Renal cortical epithelial cell (primary cell): ENCODE measurements around the gene NUP214. TPM values are rescaled to one million over a fixed set of nuclear protein-coding genes. Genes with fewer than 3 reads are reported as not detected.
"Not testable (repeated sequence)": the region's sequence is repeated elsewhere in the genome, so short reads cannot be mapped to it uniquely, and the experiment has no call there.

ENCODE experiments used
- DNase-seq: peaks from one replicate; pipeline ENCODE4 v3.0.0-alpha.2; 2011; ENCODE audit warnings: low read depth
- total RNA-seq: library from RNA; depleted of rRNA; stranded (reverse); fragments of >200 nt; gene quantifications from 2 replicates; pipeline ENCODE4 v1.2.3, GENCODE V29; 2014

NUP214 gene
- total RNA-seq, 1 donor from 2014 or later, result 40.6 TPM

DNA sequence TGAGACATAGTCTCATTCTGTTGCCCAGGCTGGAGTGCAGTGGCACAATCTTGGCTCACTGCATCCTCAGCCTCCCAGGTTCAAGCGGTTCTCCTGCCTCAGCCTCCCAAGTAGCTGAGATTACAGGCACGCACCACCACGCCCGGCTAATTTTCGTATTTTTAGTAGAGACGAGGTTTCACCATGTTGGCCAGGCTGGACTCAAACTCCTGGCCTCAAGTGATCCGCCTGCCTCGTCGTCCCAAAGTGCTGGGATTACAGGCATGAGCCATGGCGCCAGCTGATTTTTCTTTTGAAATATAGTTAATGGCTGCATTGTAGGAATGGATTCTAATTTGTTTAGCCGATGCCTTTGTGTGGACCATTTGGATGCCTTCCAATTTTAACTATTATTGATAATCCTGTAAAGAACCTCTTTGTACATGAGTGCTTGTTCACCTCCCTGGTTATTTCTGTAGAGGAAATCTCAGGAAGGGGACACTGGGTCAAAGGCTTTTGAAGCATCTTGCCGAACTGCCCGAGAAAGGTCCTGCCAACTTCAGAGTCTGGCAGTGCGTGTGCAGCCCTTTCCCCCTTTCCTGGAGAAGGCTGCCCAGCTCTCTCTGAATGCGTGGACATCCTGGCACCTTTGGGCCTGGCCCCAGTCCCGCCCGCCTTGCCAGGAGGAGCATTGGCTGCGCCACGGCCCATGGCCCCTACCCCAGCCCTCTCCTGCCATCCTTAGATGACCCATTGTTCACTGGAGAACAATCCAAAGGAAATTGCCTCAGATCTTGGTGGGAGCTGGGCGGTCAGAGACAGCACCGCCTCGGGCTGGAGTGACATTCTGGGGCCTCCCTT lies 8.9 kb upstream of the NUP214 start:
- no peak for DNase-seq

DNA sequence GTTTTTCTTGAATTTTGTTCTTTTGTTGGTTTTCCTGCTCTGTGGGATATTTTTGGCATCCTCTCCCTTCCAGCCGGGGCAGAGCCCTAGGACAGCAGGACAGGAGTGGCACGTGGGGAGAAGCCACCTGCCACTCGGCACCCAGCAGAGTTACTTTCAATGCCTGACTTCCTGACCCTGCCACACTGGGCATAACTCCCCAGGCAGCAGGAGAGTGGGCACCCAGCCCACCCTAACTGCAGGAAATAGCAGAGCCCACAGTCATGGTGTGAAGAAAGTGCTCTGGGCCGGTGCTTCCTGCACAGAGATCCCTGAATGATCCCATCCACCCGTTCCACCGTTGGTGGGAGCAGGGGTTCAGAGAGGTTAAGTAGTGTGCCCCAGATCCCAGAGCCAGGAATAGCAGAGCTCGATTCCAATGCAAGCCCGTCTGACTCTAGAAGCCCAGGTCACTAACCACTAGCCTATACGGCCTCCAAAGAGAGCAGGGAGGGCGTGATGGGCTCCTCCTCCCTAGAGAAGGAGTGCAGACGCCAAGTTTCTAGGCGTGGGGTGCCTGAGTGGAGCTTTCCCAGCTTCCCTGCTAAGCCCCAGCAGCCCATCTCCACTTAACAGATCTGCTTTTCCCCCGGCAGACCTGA lies 8.1 kb upstream of the NUP214 start:
- DNase-seq, result no peak

DNA sequence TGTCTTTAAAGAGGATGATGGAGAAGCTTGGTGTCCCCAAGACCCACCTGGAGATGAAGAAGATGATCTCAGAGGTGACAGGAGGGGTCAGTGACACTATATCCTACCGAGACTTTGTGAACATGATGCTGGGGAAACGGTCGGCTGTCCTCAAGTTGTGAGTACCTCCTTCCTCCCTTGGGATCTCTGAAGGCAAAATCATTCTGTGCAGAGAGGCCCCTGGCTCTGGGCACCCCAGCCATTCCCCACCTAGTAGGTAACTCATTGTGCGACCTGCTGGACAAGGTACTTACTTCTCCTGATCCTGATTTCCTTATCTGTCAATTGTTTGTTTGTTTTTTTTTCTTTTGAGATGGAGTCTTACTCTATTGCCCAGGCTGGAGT lies 7.6 kb upstream of the NUP214 start:
- no peak for DNase-seq

DNA sequence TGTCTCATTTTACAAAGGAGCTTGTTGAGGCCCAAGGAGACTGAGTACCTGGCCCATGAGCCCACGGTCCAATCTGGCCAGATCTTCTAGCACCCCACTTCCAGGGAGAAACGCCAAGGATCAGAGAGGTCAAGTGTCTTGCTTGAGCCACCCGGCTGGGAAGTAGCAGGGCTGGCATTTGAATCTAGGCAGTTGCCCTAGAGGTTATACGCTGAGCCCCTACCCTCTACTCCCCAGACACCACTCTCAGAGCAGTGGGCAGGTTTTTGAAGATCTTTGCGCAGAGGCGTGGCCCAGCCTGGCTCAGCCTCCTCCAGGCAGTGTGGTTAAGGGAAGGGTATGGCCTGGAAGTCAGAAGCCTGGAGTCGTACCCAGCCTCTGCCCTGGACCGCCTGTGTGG lies 5.8 kb upstream of the NUP214 start:
- DNase-seq, result no peak

DNA sequence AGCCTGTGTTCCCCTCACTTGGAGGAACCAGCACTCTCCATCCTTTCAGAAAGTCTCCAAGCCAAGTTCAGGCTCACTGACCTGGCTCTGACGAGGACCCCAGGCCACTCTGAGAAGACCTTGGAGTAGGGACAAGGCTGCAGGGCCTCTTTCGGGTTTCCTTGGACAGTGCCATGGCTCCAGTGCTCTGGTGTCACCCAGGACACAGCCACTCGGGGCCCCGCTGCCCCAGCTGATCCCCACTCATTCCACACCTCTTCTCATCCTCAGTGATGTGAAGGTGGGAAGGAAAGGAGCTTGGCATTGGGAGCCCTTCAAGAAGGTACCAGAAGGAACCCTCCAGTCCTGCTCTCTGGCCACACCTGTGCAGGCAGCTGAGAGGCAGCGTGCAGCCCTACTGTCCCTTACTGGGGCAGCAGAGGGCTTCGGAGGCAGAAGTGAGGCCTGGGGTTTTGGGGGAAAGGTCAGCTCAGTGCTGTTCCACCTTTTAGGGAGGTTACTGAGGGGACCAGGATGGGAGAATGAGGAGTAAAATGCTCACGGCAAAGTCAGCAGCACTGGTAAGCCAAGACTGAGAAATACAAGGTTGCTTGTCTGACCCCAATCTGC lies 4.7 kb upstream of the NUP214 start:
- DNase-seq, result no peak

DNA sequence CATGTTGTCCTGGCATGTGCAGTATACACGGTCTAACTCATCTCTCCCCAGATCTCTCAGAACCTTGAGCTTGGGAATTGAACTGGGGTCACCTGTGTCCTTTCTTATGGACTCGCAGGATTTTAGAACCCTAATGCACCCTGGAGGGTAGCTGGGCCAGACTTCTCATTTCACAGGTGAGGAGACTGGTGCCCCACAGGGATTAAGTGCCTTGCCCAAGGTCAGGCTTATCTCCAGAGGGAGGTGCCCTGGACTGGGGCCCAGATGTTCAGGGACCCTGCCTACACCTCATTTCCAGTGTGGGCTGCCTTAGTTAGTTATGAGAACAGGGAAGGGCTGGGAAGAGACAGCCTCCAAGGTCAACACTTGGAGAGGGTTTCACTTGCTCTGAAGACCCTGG lies 4.0 kb upstream of the NUP214 start:
- DNase-seq, result no peak

DNA sequence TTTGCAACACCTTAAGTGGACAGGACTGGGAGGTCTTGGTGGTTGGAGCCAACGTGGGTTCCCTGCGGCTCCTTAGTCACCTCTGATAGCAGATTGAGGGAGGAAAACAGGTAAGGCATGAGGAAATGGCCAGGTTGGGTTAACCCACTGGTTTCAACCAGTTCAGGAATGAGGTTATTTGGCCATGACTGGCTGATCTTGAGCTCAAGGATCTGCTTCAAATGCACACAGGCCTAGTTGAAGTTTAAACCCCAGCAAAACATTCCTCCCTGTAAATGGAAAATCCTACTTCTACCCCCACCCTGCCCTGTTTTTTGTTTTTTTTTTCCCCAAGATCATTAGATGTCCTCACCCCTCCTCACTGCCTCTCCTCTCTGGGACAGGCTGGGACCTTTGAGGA lies 3.2 kb upstream of the NUP214 start:
- peak; percentile 97 for DNase-seq

DNA sequence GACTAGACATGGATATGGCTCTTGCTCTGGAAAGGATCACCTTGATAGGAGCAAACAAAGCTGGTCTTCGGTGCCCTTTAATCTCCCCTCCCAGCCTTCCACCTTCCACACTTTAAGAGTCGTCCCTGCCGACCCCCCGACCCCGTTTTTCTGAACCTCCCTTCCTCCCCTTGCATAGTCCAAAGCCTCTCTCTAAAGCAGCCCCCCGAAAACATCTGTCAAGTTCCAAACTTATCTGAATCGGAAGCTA lies 423 bp upstream of the NUP214 start:
- DNase-seq, result no peak

DNA sequence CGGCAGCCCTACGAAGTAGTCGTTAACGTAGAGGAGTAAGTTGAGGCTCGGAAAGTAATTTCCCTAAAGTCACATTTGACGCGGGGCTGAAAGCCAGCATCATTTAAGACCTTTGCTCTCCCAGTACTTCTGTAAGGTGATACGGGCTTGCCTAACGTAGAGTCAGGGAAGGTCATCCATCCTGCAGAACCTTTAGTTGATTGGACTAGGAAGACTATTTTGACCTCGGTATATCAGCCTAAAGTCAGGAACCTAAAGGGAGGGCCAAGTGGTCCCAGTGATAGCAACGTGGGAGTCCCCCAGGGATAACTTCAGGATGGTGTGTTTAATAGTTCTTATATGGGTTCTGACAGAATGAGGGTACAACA lies 657 bp downstream of the NUP214 start:
- DNase-seq, result no peak

DNA sequence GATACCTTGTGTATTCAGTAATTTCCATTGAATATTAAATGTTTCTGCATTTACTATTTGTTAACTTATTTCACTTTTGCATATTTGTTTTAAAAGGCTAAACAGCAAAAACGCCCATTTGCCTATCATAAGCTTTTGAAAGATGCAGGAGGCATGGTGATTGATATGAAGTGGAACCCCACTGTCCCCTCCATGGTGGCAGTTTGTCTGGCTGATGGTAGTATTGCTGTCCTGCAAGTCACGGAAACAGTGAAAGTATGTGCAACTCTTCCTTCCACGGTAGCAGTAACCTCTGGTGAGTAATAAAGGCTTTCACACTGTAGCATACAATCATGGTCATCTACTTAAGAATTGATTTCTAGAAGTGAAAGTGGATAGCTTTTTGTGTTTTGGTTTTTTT lies 3.8 kb downstream of the NUP214 start:
- DNase-seq, result no peak

DNA sequence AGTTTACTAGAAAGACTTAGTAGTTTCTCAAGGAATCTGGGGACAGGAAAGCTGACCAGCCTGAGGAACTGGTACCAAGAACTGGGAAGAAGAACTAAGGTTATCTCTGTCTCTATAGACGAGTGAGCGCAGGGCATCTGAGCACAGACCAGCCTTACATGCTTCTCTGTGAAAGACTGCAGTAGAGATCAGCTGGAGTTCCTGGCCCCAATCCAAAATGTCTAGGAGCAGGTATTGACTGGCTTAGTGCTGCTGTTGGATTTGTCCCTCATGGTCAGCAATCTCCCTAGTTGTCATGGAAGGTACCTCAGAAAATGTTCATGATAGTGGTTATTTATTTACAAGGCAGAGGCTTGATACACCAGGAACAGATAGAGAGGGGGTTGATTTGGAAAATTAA lies 13.3 kb downstream of the NUP214 start:
- DNase-seq, result no peak

DNA sequence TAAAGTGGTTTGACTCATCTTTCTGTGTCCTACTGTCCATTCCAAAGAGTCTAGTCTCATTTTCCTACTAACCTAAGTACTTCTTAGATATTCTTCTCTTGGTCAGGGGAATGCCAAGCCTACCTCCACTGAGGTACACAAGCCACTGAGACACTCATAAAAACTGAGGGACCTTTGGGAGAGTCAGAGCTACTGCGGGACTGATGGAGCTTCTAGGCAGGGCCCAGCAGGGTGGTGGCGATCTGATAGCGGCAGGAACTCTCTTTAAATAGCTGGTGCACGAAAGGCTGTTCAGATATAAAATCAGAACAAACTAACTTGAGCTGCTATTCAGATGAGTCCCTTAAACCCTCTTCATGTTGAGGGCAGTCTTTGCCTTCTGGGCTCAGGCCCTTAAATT lies 14.7 kb downstream of the NUP214 start:
- DNase-seq, result no peak

DNA sequence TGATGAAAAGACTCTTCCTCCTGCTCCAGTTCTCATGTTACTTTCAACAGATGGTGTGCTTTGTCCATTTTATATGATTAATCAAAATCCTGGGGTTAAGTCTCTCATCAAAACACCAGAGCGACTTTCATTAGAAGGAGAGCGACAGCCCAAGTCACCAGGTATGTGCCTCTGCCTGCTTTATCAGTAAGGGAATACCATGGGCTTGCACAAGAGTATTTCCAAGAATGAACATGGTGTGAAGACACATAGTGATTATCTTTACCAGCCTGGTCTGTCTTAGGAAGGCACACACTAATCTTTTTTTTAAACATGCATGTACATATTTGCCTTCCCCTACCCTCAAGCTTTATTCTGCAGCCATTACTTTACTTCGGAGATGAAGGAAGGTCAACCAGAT lies 15.2 kb downstream of the NUP214 start:
- DNase-seq, result no peak

DNA sequence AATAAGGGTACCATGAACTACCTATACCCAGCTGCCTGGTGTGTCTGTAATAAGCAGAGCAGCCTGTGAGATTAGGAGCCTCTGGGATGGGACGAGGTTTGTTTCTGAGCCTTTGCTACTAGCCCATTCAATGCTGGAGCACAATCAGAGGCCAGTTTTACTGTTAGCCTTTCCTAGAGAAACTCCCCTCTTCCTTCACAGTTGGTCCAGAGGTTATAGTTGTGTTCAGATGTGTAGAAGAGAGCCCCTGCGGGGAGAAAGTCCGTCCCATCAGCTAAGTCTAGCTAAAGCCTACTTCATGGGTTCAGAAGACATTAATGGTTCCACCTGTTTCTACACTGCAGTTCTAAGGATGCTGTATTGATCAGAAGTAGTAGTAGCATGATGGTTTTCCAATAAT lies 16.8 kb downstream of the NUP214 start:
- DNase-seq, result no peak

DNA sequence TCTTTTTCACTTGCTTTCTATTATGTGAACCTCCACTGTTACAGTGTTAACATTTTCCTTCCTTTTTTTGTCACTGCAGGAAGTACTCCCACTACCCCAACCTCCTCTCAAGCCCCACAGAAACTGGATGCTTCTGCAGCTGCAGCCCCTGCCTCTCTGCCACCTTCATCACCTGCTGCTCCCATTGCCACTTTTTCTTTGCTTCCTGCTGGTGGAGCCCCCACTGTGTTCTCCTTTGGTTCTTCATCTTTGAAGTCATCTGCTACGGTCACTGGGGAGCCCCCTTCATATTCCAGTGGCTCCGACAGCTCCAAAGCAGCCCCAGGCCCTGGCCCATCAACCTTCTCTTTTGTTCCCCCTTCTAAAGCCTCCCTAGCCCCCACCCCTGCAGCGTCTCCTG lies 18.8 kb downstream of the NUP214 start:
- no peak for DNase-seq

DNA sequence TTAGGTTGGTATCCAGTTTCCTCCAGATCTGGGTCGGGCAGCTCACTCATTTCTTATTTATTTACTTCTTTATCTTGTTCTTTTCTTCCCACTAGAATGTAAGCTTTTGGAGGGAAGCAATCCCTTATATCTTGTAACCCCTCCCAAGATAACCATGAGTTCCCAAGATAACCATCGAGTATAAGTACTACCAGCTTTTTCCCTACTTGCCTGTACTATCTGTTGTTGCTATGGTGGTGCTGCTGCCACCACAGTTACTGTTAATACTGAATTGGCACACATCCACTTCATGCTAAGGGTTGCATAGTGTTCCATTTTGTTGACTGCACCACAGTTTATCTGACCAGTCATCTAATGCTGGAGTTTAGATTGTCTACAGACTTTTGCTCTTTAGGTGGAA lies 19.9 kb downstream of the NUP214 start:
- no peak for DNase-seq

DNA sequence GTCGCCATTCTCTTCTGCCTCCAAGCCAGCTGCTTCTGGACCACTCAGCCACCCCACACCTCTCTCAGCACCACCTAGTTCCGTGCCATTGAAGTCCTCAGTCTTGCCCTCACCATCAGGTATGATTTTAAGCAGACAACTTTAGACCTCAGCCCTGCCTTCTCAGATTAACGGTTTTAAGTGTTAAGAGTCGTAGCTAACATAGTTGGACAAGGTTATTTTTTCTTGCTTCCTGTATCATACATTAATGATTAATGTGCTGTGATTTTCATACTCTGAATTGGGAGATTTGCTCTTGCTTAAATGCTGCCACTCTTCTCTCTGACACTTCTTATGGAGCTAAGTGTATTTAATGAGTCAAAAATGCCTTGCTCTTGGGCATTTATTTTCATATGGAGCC lies 20.8 kb downstream of the NUP214 start:
- no peak for DNase-seq

DNA sequence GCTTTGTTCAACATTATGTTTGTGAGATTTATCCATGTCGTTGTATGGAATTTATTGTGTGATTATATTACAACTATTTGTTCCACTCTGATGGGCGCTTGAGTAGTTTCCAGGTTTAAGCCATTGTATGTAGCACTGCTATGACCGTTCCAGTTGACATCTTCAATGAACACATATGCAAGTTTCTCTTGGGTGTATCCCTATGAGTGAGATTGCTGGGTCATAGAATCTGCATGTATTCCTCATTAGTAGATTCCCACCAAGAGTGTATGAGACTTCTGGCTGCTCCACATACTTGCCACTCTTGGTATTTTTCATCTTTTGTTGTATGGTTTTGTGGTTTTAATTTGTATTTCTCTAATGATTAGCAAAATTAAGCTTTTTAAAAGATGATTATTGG lies 22.9 kb downstream of the NUP214 start:
- DNase-seq, result no peak

DNA sequence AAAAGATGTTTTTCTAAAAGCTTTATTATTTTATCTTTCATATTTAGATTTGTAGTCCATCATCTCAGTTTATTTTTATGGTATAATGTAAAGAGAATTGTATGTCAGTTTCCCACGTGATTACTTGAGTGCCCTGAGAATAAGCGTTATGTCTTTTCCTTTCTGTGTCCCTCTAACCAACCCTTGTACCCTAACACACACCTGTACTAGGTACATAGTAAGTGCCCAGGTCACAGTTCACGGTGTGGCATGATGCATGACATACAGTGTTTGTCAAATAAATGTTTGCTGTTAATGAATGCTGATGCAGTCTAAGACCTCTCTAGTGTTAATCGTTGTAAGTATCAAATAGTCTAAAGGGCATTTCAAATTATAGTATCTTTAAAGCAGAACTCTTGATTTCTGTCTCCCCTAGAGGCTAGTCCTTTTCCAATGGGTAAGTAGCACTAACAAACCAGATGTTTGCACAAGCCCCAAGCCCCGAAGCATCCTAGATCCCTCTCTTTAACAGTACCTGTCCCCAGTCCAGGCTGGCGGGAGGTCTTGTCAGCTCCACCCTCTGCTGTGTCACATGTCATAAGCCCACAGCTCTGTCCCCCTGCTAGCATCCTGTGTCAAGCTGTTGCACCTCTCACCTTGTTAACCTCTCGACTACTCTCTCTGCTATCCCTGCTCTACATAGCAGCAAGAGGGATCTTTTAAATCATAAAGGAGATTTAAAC lies 23.7 kb downstream of the NUP214 start:
- no peak for DNase-seq

DNA sequence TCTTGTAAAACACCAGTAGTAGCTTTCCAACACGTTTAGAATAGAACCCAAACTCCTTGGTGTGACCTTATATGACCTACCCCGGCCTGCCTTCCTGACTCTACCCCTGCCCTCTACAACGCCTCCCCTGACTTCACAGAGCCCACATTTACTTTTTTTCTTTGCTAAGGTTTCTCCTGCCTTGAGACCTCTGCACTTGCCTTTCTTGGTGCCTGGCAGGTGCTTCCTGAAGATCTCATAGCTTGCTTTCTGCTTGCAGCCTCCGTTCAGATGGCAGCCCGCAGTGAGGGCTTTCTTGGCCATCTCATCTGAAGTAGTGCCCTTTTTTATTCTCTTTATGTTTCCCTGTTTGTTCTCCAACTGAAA lies 24.3 kb downstream of the NUP214 start:
- DNase-seq, result no peak

DNA sequence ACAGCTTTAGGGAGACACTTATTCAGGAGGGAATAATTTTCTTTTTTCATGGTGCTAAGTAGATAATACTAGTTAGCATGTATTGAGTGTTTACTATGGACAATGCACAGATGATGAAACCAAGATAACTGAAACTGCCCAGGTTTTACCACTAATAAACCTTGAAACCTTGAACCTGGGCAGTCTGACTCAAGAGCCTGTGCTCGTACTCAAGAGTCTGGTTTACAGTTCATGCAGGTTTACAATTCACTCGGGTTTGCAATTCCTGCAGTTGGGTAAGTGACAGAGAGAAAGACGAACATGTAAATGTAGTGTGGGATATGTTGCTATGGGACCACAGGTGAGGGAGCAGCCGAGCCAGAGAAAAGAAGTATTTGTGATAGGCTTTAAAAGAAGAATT lies 28.2 kb downstream of the NUP214 start:
- DNase-seq, result no peak

DNA sequence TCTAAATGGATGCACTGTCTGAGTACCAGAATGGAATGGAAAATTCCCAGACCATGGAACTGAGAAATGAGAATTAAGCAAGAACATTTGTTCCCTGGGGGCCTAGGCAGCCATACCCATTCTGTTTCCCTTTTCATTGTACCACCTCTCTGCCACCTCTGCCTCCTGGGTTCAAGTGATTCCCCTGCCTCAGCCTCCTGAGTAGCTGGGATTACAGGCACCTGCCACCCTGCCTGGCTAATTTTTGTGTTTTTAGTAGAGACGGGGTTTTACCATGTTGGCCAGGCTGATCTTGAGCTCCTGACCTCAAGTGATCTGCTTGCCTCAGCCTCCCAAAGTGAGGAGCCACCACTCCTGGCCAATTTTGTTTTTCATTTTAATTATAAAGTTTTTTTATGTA lies 33.3 kb downstream of the NUP214 start:
- not testable (repeated sequence) for DNase-seq
